ENCODE measurements around the gene AP1S1.
"Not testable (repeated sequence)": the region's sequence is repeated elsewhere in the genome, so short reads cannot be mapped to it uniquely, and the experiment has no call there.

AP1S1 gene

GRCh38 chr7:101202603-101202918, 48.3 kb downstream of the AP1S1 start:
- DNase-seq: no peak

GRCh38 chr7:101203740-101204738, 49.8 kb downstream of the AP1S1 start:
- DNase-seq: not testable (repeated sequence)

GRCh38 chr7:101205901-101206664, 51.8 kb downstream of the AP1S1 start:
- DNase-seq: no peak

GRCh38 chr7:101206665-101207042, 52.4 kb downstream of the AP1S1 start:
- DNase-seq: no peak

GRCh38 chr7:101207459-101207858, 53.2 kb downstream of the AP1S1 start:
- DNase-seq: no peak

GRCh38 chr7:101208794-101209193, 54.5 kb downstream of the AP1S1 start:
- no peak for DNase-seq

GRCh38 chr7:101210143-101210542, 55.9 kb downstream of the AP1S1 start:
- no peak for DNase-seq

Data from NCI-H2171 (cell line).